ENCODE data around the gene LIPM. TPM values are rescaled to one million over a fixed set of nuclear protein-coding genes. Genes with fewer than 3 reads are reported as not detected.

Gene LIPM
- polyA plus RNA-seq, 3 donors: not detected

DNA sequence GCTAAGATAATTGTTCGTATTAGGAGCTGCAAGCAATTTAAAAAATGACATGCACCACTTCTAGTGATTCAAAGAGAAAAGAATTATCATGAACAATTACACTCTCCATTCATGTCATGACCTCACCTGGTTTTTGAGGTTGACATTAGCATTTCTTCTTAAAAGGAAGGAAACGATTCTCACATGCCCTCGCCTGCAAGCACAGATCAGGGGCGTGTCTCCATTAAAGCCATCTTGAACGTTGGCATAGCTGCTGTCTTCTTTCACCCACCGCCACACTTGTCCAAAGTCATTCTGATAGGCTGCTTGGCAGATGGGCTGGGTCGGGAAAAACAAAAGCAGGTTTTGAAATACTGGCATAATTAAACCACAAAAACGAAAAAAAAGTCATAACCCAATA lies 29.2 kb downstream of the LIPM start:
- Histone ChIP-seq H3K4me3 (replicated peaks in 1 of 3; ENCODE audit: low read depth in 2 of 3, low read length in 3 of 3) (no peak overlapping the region), H4K20me1 (ENCODE audit: insufficient read depth, low read length) (no peaks in the 10 kb centered on the region), H2AFZ (ENCODE audit: insufficient read depth, low read depth, low read length, poor library complexity, severe bottlenecking) (no peak overlapping the region), H3K36me3 (replicated peaks in 1 of 2; ENCODE audit: control insufficient read depth in 1 of 2, insufficient read depth in 2 of 2, low read length in 2 of 2) (peaks cover 0 to 45% of the 10 kb centered on the region in 2 donors), H3K27me3 (ENCODE audit: control insufficient read depth in 2 of 2, insufficient read depth in 2 of 2, low read length in 2 of 2) (no peaks in the 10 kb centered on the region), H3K9ac (ENCODE audit: insufficient read depth, low read length, poor library complexity, severe bottlenecking) (no peak overlapping the region), H3K4me2 (replicated peaks; ENCODE audit: extremely low read depth, low read length, poor library complexity, severe bottlenecking) (no peak overlapping the region), H3K9me3 (replicated peaks in 1 of 2; ENCODE audit: control insufficient read depth in 1 of 2, insufficient read depth in 1 of 2, low read length in 2 of 2) (no peaks in the 10 kb centered on the region), H3K79me2 (ENCODE audit: insufficient read depth, low read length) (no peaks in the 10 kb centered on the region), H3K27ac (ENCODE audit: low read depth in 1 of 2, low read length in 2 of 2) (no peak overlapping the region), H3K4me1 (ENCODE audit: control insufficient read depth in 1 of 2, insufficient read depth in 2 of 2, low read length in 2 of 2) (peaks cover 35 to 38% of the 10 kb centered on the region in 2 donors)
- Mint-ChIP-seq H3K27me3 (ENCODE audit: low read depth in 3 of 3) (no peaks in the 10 kb centered on the region), H3K4me1 (peaks cover 16% of the 10 kb centered on the region), H3K27ac (no peak overlapping the region), H3K36me3 (peaks cover 43 to 47% of the 10 kb centered on the region in 2 donors), H3K9me3 (no peaks in the 10 kb centered on the region), H3K4me3 (no peak overlapping the region)
- TF ChIP-seq, protein P1, sequence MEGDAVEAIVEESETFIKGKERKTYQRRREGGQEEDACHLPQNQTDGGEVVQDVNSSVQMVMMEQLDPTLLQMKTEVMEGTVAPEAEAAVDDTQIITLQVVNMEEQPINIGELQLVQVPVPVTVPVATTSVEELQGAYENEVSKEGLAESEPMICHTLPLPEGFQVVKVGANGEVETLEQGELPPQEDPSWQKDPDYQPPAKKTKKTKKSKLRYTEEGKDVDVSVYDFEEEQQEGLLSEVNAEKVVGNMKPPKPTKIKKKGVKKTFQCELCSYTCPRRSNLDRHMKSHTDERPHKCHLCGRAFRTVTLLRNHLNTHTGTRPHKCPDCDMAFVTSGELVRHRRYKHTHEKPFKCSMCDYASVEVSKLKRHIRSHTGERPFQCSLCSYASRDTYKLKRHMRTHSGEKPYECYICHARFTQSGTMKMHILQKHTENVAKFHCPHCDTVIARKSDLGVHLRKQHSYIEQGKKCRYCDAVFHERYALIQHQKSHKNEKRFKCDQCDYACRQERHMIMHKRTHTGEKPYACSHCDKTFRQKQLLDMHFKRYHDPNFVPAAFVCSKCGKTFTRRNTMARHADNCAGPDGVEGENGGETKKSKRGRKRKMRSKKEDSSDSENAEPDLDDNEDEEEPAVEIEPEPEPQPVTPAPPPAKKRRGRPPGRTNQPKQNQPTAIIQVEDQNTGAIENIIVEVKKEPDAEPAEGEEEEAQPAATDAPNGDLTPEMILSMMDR (IDR thresholded peaks at IDR 0.05): no peak
- whole genome bisulfite sequencing (ENCODE audit: insufficient coverage): 71% methylated on average over 1 of the region's 8 CpGs
- intact Hi-C loops (cut with micrococcal nuclease): no loop called here
- DNase-seq: no peak

DNA sequence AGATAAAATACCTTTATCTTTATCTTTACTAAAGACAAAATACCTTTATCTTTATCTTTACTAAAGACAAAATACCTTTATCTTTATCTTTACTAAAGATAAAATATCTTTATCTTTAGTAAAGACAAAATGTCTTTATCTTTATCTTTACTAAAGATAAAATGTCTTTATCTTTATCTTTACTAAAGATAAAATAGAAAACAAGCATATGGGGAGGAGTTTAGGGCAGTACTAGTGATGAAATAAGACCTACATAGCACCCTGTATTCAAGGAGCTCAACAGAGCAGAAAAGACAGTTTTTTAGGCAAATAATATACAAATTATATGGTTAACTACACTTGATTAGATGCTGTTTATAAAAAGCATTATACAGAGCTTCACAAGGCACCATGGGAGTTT lies 29.8 kb downstream of the LIPM start:
- Histone ChIP-seq H3K9me3 (replicated peaks in 1 of 2; ENCODE audit: control insufficient read depth in 1 of 2, insufficient read depth in 1 of 2, low read length in 2 of 2) (no peaks in the 10 kb centered on the region), H3K4me2 (replicated peaks; ENCODE audit: extremely low read depth, low read length, poor library complexity, severe bottlenecking) (no peak overlapping the region), H3K27ac (ENCODE audit: low read depth in 1 of 2, low read length in 2 of 2) (no peak overlapping the region), H3K4me3 (replicated peaks in 1 of 3; ENCODE audit: low read depth in 2 of 3, low read length in 3 of 3) (no peak overlapping the region), H3K36me3 (replicated peaks in 1 of 2; ENCODE audit: control insufficient read depth in 1 of 2, insufficient read depth in 2 of 2, low read length in 2 of 2) (peaks cover 0 to 38% of the 10 kb centered on the region in 2 donors), H3K9ac (ENCODE audit: insufficient read depth, low read length, poor library complexity, severe bottlenecking) (no peak overlapping the region), H3K4me1 (ENCODE audit: control insufficient read depth in 1 of 2, insufficient read depth in 2 of 2, low read length in 2 of 2) (peaks cover 35 to 38% of the 10 kb centered on the region in 2 donors), H3K27me3 (ENCODE audit: control insufficient read depth in 2 of 2, insufficient read depth in 2 of 2, low read length in 2 of 2) (no peaks in the 10 kb centered on the region), H2AFZ (ENCODE audit: insufficient read depth, low read depth, low read length, poor library complexity, severe bottlenecking) (no peak overlapping the region), H3K79me2 (ENCODE audit: insufficient read depth, low read length) (no peaks in the 10 kb centered on the region), H4K20me1 (ENCODE audit: insufficient read depth, low read length) (no peaks in the 10 kb centered on the region)
- Mint-ChIP-seq H3K27ac (no peak overlapping the region), H3K4me1 (peaks cover 16% of the 10 kb centered on the region), H3K27me3 (ENCODE audit: low read depth in 3 of 3) (no peaks in the 10 kb centered on the region), H3K4me3 (no peak overlapping the region), H3K9me3 (no peaks in the 10 kb centered on the region), H3K36me3 (peaks cover 39 to 41% of the 10 kb centered on the region in 2 donors)
- TF ChIP-seq, protein P1 (IDR thresholded peaks at IDR 0.05): no peak
- DNase-seq: no peak
- intact Hi-C loops (cut with micrococcal nuclease): no loop called here

All from CD14-positive monocyte (primary cell).